IMR-90 (cell line): ENCODE measurements around the gene ZNF385D. TPM values are rescaled to one million over a fixed set of nuclear protein-coding genes. Genes with fewer than 3 reads are reported as not detected.

Experiments
- ATAC-seq: fragments of 200-7000 bp; cut with Tn5 transposase; 2 replicates; pipeline ENCODE4 v1.9.1; 2020; ENCODE audit warnings: low read depth, mild to moderate bottlenecking, moderate library complexity
- BruUV-seq: library from RNA; stranded (reverse); fragments of 400-500 nt; replicated peaks from 2 replicates; lab custom pipeline; 2021; lab: Mats Ljungman, UMichigan
- CTCF ChIA-PET: fragments of 300-600 bp; formaldehyde crosslinking; extraction: SDS; loops from one replicate; lab custom pipeline; 2021; ENCODE audit warnings: antibody characterized with exemption; lab: Yijun Ruan, JAX
- POLR2A ChIA-PET: fragments of 300-600 bp; sonication (Branson Sonifier 250); formaldehyde crosslinking; loops from one replicate; lab custom pipeline; 2022; ENCODE audit warnings: antibody characterized with exemption; ENCODE audit not compliant: unreplicated experiment; lab: Charles Lee
- DNase-seq: peaks from one replicate; pipeline ENCODE4 v3.0.0; 2013
- H2AFZ ChIP-seq: replicated peaks from 2 replicates; pipeline ENCODE3; 2013; ENCODE audit warnings: low read length, mild to moderate bottlenecking; ENCODE audit not compliant: poor library complexity
- H2AK5ac ChIP-seq: 2 replicates; pipeline ENCODE4 v1.6.1; 2013; ENCODE audit warnings: low read depth, low read length, inconsistent platforms
- H2AK9ac ChIP-seq: replicated peaks from 2 replicates; pipeline ENCODE3; 2013; ENCODE audit warnings: mild to moderate bottlenecking, low read depth, low read length, moderate library complexity; ENCODE audit not compliant: poor library complexity
- H2BK120ac ChIP-seq: 2 replicates; pipeline ENCODE4 v1.6.1; 2013; ENCODE audit warnings: low read depth, low read length, inconsistent platforms
- H2BK15ac ChIP-seq: 3 replicates; pipeline ENCODE4 v1.6.1; 2013; ENCODE audit warnings: low read depth, low read length, inconsistent platforms
- H2BK20ac ChIP-seq: 2 replicates; pipeline ENCODE4 v1.6.1; 2013; ENCODE audit warnings: low read depth, mild to moderate bottlenecking, inconsistent platforms, low read length, moderate library complexity
- H2BK5ac ChIP-seq: 2 replicates; pipeline ENCODE4 v1.6.1; 2013; ENCODE audit warnings: mild to moderate bottlenecking, low read depth, low read length, inconsistent platforms; ENCODE audit not compliant: poor library complexity, severe bottlenecking
- H3K14ac ChIP-seq: replicated peaks from 2 replicates; pipeline ENCODE4 v1.6.1; 2013; ENCODE audit warnings: low read depth, low read length, inconsistent platforms
- H3K18ac ChIP-seq: 2 replicates; pipeline ENCODE4 v1.6.1; 2013; ENCODE audit warnings: low read depth, low read length, control low read depth
- H3K23ac ChIP-seq: 2 replicates; pipeline ENCODE4 v1.6.1; 2013; ENCODE audit warnings: low read depth, low read length, inconsistent platforms
- H3K27ac ChIP-seq: 2 replicates; pipeline ENCODE4 v1.5.1; 2013; ENCODE audit warnings: mild to moderate bottlenecking, control low read depth, low read length; ENCODE audit not compliant: insufficient read depth
- H3K27me3 ChIP-seq: 2 replicates; pipeline ENCODE4 v1.6.1; 2013; ENCODE audit warnings: low read length; ENCODE audit not compliant: control insufficient read depth, insufficient read depth
- H3K36me3 ChIP-seq: 2 replicates; pipeline ENCODE4 v1.6.1; 2013; ENCODE audit warnings: low read length, mixed read lengths; ENCODE audit not compliant: control insufficient read depth, insufficient read depth
- H3K4ac ChIP-seq: 2 replicates; pipeline ENCODE4 v1.6.1; 2013; ENCODE audit warnings: low read depth, low read length, inconsistent platforms
- H3K4me1 ChIP-seq: 2 replicates; pipeline ENCODE4 v1.6.1; 2013; ENCODE audit warnings: low read length, mixed read lengths; ENCODE audit not compliant: control insufficient read depth, insufficient read depth
- H3K4me2 ChIP-seq: 2 replicates; pipeline ENCODE4 v1.6.1; 2013; ENCODE audit warnings: low read depth, mild to moderate bottlenecking, control low read depth, low read length, moderate library complexity
- H3K4me3 ChIP-seq: 2 replicates; pipeline ENCODE4 v1.5.1; 2013; ENCODE audit warnings: low read depth, mild to moderate bottlenecking, control low read depth, low read length, moderate library complexity; ENCODE audit not compliant: insufficient read depth
- H3K56ac ChIP-seq: 2 replicates; pipeline ENCODE4 v1.6.1; 2013; ENCODE audit warnings: low read length, inconsistent platforms; ENCODE audit not compliant: insufficient read depth; ENCODE audit errors: extremely low read depth
- H3K79me1 ChIP-seq, 2 experiments: 2 replicates each; pipeline ENCODE4 v1.6.1; 2013; ENCODE audit warnings: low read length in 2 of 2, inconsistent platforms in 1 of 2, low read depth in 1 of 2
- H3K9ac ChIP-seq: 2 replicates; pipeline ENCODE4 v1.6.1; 2013; ENCODE audit warnings: low read depth, low read length, control low read depth
- H3K9me1 ChIP-seq: 2 replicates; pipeline ENCODE4 v1.6.1; 2013; ENCODE audit warnings: low read length, inconsistent platforms; ENCODE audit not compliant: insufficient read depth
- H3K9me3 ChIP-seq: 2 replicates; pipeline ENCODE4 v1.6.1; 2013; ENCODE audit warnings: low read length; ENCODE audit not compliant: control insufficient read depth, insufficient read depth
- H4K20me1 ChIP-seq: 2 replicates; pipeline ENCODE4 v1.6.1; 2013; ENCODE audit warnings: low read length, inconsistent platforms; ENCODE audit not compliant: insufficient read depth
- H4K5ac ChIP-seq: 2 replicates; pipeline ENCODE4 v1.6.1; 2013; ENCODE audit warnings: mild to moderate bottlenecking, low read depth, low read length, control low read depth
- H4K8ac ChIP-seq, 2 experiments: 2 replicates each; pipeline ENCODE4 v1.6.1; 2013; ENCODE audit warnings: low read depth in 2 of 2, low read length in 2 of 2, control low read depth in 1 of 2, inconsistent platforms in 1 of 2
- H4K91ac ChIP-seq: 2 replicates; pipeline ENCODE4 v1.6.1; 2013; ENCODE audit warnings: low read depth, low read length, inconsistent platforms; ENCODE audit not compliant: insufficient read depth
- BHLHE40 ChIP-seq: fragments of 150-350 bp; IDR thresholded peaks from 2 replicates; pipeline ENCODE4 v1.6.1; 2016; ENCODE audit warnings: mild to moderate bottlenecking, low read depth, low read length
- MAFK ChIP-seq: IDR thresholded peaks from 2 replicates; pipeline ENCODE4 v1.6.1; 2012; ENCODE audit warnings: low read depth, low read length, improper control_type of control experiment
- NFE2L2 ChIP-seq: fragments of 150-350 bp; IDR thresholded peaks from 2 replicates; pipeline ENCODE4 v1.6.1; 2016; ENCODE audit warnings: low read depth, mild to moderate bottlenecking, low read length
- POLR2A ChIP-seq: IDR thresholded peaks from 2 replicates; pipeline ENCODE4 v1.6.1; 2012; ENCODE audit warnings: mild to moderate bottlenecking, low read depth, low read length
- RCOR1 ChIP-seq: IDR thresholded peaks from 2 replicates; pipeline ENCODE4 v1.6.1; 2012; ENCODE audit warnings: mild to moderate bottlenecking, low read length, improper control_type of control experiment; ENCODE audit not compliant: insufficient replicate concordance
- WGBS, 2 experiments: methylation state at CpG; one replicate each; pipeline versions ENCODE4 v1.1.5 to v1.1.7; 2013; ENCODE audit warnings: missing lambda C conversion rate in 2 of 2; ENCODE audit not compliant: insufficient read length in 1 of 2; ENCODE audit errors: extremely low coverage in 2 of 2; 5-methylcytosine and 5-hydroxymethylcytosine counted together
- dilution Hi-C: fragments of 300-500 bp; cut with HindIII; formaldehyde crosslinking; loops from one replicate; pipeline ENCODE4 v1.14.3; 2018; ENCODE audit warnings: low sequenced_read_pairs; ENCODE audit not compliant: unreplicated experiment
- in situ Hi-C: fragments of 300-500 bp; cut with MboI; formaldehyde crosslinking; loops from 3 replicates; pipeline ENCODE4 v1.14.3; 2019; ENCODE audit warnings: low sequenced_read_pairs, inconsistent platforms, mixed read lengths
- intact Hi-C: fragments of 100-400 bp; cut with micrococcal nuclease; formaldehyde crosslinking; loops from 2 replicates; pipeline ENCODE4 v1.10.0; 2022
- polyA plus RNA-seq, 3 experiments: library from polyadenylated mRNA; depleted of rRNA; stranded (reverse); fragments of >200 nt; gene quantifications; 2 replicates each; pipeline ENCODE4 v1.2.3, GENCODE V29; 2012; ENCODE audit warnings: low replicate concordance in 1 of 3
- total RNA-seq: library from RNA; depleted of rRNA; stranded (reverse); fragments of >200 nt; gene quantifications from 2 replicates; pipeline ENCODE4 v1.2.3, GENCODE V29; 2012
- TF ChIP-seq, protein P1 (sequence below): conservative IDR thresholded peaks from 2 replicates; pipeline ENCODE4 v1.5.1; 2012; ENCODE audit warnings: mild to moderate bottlenecking, low read depth, low read length, improper control_type of control experiment

ZNF385D gene
- total and polyA plus RNA-seq, 2 of the 4 experiments (the other 2 are of a cell fraction) = 0.18 to 2.4 TPM

GRCh38 chr3:21621181-21621651 is 129.8 kb downstream of the ZNF385D start:
- no peak overlapping the region for H3K4me2 ChIP-seq
- H3K4ac ChIP-seq = no peak overlapping the region
- H2AK9ac ChIP-seq = no peak overlapping the region
- no peaks in the 10 kb centered on the region for H3K36me3 ChIP-seq
- H3K79me1 ChIP-seq = no peaks in the 10 kb centered on the region
- no peak overlapping the region for H2AK5ac ChIP-seq
- ATAC-seq (peak; percentile 17; the same call in 1 of the 2 replicates), DNase-seq (peak; percentile 22)
- H3K23ac ChIP-seq = no peak overlapping the region
- H2AFZ ChIP-seq = no peak overlapping the region
- H3K27ac ChIP-seq = no peak overlapping the region
- TF ChIP-seq, protein P1, sequence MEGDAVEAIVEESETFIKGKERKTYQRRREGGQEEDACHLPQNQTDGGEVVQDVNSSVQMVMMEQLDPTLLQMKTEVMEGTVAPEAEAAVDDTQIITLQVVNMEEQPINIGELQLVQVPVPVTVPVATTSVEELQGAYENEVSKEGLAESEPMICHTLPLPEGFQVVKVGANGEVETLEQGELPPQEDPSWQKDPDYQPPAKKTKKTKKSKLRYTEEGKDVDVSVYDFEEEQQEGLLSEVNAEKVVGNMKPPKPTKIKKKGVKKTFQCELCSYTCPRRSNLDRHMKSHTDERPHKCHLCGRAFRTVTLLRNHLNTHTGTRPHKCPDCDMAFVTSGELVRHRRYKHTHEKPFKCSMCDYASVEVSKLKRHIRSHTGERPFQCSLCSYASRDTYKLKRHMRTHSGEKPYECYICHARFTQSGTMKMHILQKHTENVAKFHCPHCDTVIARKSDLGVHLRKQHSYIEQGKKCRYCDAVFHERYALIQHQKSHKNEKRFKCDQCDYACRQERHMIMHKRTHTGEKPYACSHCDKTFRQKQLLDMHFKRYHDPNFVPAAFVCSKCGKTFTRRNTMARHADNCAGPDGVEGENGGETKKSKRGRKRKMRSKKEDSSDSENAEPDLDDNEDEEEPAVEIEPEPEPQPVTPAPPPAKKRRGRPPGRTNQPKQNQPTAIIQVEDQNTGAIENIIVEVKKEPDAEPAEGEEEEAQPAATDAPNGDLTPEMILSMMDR = no peak
- TF ChIP-seq POLR2A = no peak
- TF ChIP-seq RCOR1 = no peak
- peak; percentile 85 for TF ChIP-seq MAFK
- TF ChIP-seq BHLHE40 = no peak
- peak; percentile 53; the same call in 1 of the 2 replicates for TF ChIP-seq NFE2L2
- ChIA-PET CTCF (no interaction called here), POLR2A (no interaction called here)
- no peak overlapping the region for H3K14ac ChIP-seq
- in situ Hi-C loops (no loop called here), intact Hi-C loops (no loop called here), dilution Hi-C loops (no loop called here)
- no peak overlapping the region for H2BK120ac ChIP-seq
- H3K27me3 ChIP-seq = no peaks in the 10 kb centered on the region
- H2BK20ac ChIP-seq = no peak overlapping the region
- H2BK15ac ChIP-seq = no peak overlapping the region
- BruUV-seq = no TSS peak
- H4K8ac ChIP-seq = no peak overlapping the region
- H3K4me1 ChIP-seq = no peaks in the 10 kb centered on the region
- H3K9me1 ChIP-seq = no peaks in the 10 kb centered on the region
- H3K4me3 ChIP-seq = no peak overlapping the region
- H3K9me3 ChIP-seq = no peaks in the 10 kb centered on the region
- H4K20me1 ChIP-seq = no peaks in the 10 kb centered on the region
- no peak overlapping the region for H3K56ac ChIP-seq
- H4K5ac ChIP-seq = no peak overlapping the region
- H2BK5ac ChIP-seq = no peak overlapping the region
- H4K91ac ChIP-seq = no peak overlapping the region
- H3K9ac ChIP-seq = no peak overlapping the region
- WGBS, 2 experiments = no CpG with 5 or more reads among the region's 4 CpGs
- no peak overlapping the region for H3K18ac ChIP-seq
